Activated CD8-positive, alpha-beta memory T cell treated with anti-CD3 and anti-CD28 coated beads for 24 hours (primary cell): ENCODE results near the gene RINL.

Source experiments
- DNase-seq: peaks from one replicate; pipeline ENCODE4 v3.0.0-alpha.2; 2020

The RINL gene

GRCh38 chr19:38877781-38878574 lies at the start of gene RINL:
Gene RINL, minus strand, starts transcription at chr19:38878275. Its CDS starts 1,533 bp downstream, at chr19:38876742.
- DNase-seq = peak; percentile 87

- DNase-seq = no peak
These were observed 46.3 kb upstream of the RINL start for GRCh38 chr19:38924388-38924787.

GRCh38 chr19:38922482-38922881 lies 44.4 kb upstream of the RINL start:
- no peak for DNase-seq

- DNase-seq = no peak
These were observed 43.6 kb upstream of the RINL start for GRCh38 chr19:38921420-38922274.

GRCh38 chr19:38920602-38921419 lies 42.7 kb upstream of the RINL start:
- DNase-seq = no peak

GRCh38 chr19:38919837-38920601 lies 41.9 kb upstream of the RINL start:
- DNase-seq = no peak

- no peak for DNase-seq
These were observed 40.5 kb upstream of the RINL start for GRCh38 chr19:38918526-38918925.

- no peak for DNase-seq
These were observed 39.9 kb upstream of the RINL start for GRCh38 chr19:38917921-38918491.

- DNase-seq = no peak
These were observed 39.4 kb upstream of the RINL start for GRCh38 chr19:38917516-38917915.

- DNase-seq = no peak
These were observed 37.5 kb upstream of the RINL start for GRCh38 chr19:38915329-38916321.

- no peak for DNase-seq
These were observed 35.9 kb upstream of the RINL start for GRCh38 chr19:38913958-38914357.

- DNase-seq = no peak
These were observed 34.8 kb upstream of the RINL start for GRCh38 chr19:38912600-38913514.

GRCh38 chr19:38911388-38912001 lies 33.4 kb upstream of the RINL start:
- DNase-seq = no peak

- DNase-seq = no peak
These were observed 32.4 kb upstream of the RINL start for GRCh38 chr19:38910488-38910887.

- DNase-seq = no peak
These were observed 30.8 kb upstream of the RINL start for GRCh38 chr19:38908911-38909310.

GRCh38 chr19:38907670-38908069 lies 29.6 kb upstream of the RINL start:
- DNase-seq = no peak

- DNase-seq = no peak
These were observed 29.2 kb upstream of the RINL start for GRCh38 chr19:38907227-38907626.

GRCh38 chr19:38905620-38906019 lies 27.5 kb upstream of the RINL start:
- no peak for DNase-seq
